Stimulated activated CD8-positive, alpha-beta memory T cell treated with anti-CD3 and anti-CD28 coated beads, Interleukin-4, amount 100 ng/mL, for 48 hours (primary cell): ENCODE data around the gene GMFB.

Experiments
- DNase-seq: peaks from one replicate; pipeline ENCODE4 v3.0.0-alpha.2; 2020

The GMFB gene

DNA sequence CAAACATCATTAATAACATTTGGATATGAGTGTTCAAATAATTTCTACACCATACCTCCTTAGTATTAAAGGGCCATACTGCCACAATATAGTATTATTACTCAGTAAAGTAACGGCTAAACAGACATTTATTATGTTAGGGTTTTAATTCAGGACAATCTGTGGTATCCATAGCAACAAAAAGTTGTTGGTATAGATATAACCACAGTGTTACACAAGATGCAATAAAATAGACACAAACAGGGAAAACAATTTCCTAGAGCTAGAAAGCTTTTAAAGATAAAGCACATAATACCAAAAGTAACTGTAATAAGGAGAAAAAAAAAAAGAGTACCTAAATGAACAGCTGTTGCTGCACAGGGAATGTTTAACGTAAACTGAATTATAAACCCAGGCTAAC, 63.7 kb downstream of the GMFB start:
- no peak for DNase-seq
